Measurements from ENCODE around the gene LCN6. TPM values are rescaled to one million over a fixed set of nuclear protein-coding genes. Genes with fewer than 3 reads are reported as not detected.

Gene LCN6
- total and polyA plus RNA-seq, 10 of the 15 experiments (the other 5 are each of a cell fraction or from before 2014, with no cell fraction given): not detected

DNA sequence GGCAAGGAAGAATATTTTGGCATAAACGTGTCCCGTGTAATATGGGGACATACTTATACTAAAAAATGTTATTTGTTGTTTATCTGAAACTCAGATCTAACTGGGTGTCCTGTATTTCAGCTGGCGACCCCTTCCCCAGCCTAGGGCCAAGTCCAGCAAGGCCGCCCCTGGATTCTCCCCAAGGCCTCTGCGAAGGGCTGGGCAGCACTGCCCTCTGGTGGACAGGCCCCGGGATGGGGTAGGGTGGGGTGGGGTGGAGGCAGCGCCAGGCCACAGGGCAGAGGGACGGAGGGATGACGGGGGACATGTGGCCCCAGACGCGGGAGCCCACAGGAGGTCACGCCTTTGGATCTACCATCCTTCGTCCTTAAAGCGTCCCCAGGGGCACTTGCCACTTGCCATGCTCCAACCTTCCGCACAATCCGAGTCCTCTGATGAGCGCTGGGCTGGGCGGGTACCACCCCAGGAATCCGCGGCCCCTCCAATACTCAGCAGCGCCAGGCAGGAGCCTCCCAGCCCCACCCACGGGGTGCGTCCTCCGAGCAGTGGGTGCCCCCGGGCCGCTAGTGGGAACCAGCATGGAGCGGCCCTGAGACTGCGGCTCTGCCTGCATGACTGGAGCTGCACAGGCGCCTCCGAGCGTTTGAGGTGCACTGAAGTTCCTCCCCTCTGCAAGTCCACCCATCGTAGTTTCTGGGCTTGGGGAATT lies 54.0 kb downstream of the LCN6 start (continued):
- TF ChIP-seq, protein P1, sequence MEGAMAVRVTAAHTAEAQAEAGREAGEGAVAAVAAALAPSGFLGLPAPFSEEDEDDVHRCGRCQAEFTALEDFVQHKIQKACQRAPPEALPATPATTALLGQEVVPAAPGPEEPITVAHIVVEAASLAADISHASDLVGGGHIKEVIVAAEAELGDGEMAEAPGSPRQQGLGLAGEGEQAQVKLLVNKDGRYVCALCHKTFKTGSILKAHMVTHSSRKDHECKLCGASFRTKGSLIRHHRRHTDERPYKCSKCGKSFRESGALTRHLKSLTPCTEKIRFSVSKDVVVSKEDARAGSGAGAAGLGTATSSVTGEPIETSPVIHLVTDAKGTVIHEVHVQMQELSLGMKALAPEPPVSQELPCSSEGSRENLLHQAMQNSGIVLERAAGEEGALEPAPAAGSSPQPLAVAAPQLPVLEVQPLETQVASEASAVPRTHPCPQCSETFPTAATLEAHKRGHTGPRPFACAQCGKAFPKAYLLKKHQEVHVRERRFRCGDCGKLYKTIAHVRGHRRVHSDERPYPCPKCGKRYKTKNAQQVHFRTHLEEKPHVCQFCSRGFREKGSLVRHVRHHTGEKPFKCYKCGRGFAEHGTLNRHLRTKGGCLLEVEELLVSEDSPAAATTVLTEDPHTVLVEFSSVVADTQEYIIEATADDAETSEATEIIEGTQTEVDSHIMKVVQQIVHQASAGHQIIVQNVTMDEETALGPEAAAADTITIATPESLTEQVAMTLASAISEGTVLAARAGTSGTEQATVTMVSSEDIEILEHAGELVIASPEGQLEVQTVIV (IDR thresholded peaks at IDR 0.05; ENCODE audit: borderline replicate concordance, partially characterized antibody): no peak
- TF ChIP-seq IRF4 (IDR thresholded peaks at IDR 0.05; ENCODE audit: low read depth, low read length): no peak

Small RNA genes lying within 50 kb of the gene (microRNA-seq; reads per million reads assigned to microRNA genes)
- not detected for gene MIR6722

Small RNA genes lying within 50 kb of the gene (small RNA-seq; reads per million reads assigned to genes)
- not detected for gene ATP6V1G1P3
- gene MIR6722: not detected

Other genes starting within 250 kb of the LCN6 start
Only the 7 nearest of the 22 such genes appear.
- 0.11 and 0.28 TPM in 2 replicates for gene DIPK1B, start 36.0 kb downstream of the LCN6 start, total RNA-seq (2014; rRNA removed)
- gene DIPK1B, start 36.0 kb downstream of the LCN6 start, total RNA-seq (2014; rRNA removed; fragmentation: Illumina TruSeq; extraction: Trizol): 0.09 TPM in 2 replicates
- 0.21 and 0.32 TPM in 2 replicates for gene DIPK1B, start 36.0 kb downstream of the LCN6 start, total RNA-seq (2021)
- 0.06 and 0.12 TPM in 2 replicates for gene DIPK1B, start 36.0 kb downstream of the LCN6 start, polyA plus RNA-seq (2011; rRNA removed)
- gene DIPK1B, start 36.0 kb downstream of the LCN6 start, polyA plus RNA-seq (2014; fragmentation: Illumina TruSeq; extraction: Trizol): not detected in 2 replicates
- gene DIPK1B, start 36.0 kb downstream of the LCN6 start, polyA plus RNA-seq (2014; fragmentation: Nextera tagmentation; extraction: Ambion mirVana): not detected
- gene DIPK1B, start 36.0 kb downstream of the LCN6 start, polyA plus RNA-seq (2014; rRNA removed): 0.16 and 0.20 TPM in 2 replicates
- under 1 TPM; 0.08 to 0.13 TPM for gene DIPK1B, start 36.0 kb downstream of the LCN6 start, polyA plus RNA-seq (2016; fragmentation: Nextera tagmentation; extraction: Ambion mirVana)
- 0.06 TPM in 1 of 2 replicates, not detected in the other for gene LCN10, start 5.6 kb downstream of the LCN6 start, total RNA-seq (2014; rRNA removed)
- gene LCN10, start 5.6 kb downstream of the LCN6 start, total RNA-seq (2014; rRNA removed; fragmentation: Illumina TruSeq; extraction: Trizol): 0.18 and 0.28 TPM in 2 replicates
- 0.21 and 0.51 TPM in 2 replicates for gene LCN10, start 5.6 kb downstream of the LCN6 start, total RNA-seq (2021)
- gene LCN10, start 5.6 kb downstream of the LCN6 start, polyA plus RNA-seq (2011; rRNA removed): 1.3 TPM in 2 replicates
- gene LCN10, start 5.6 kb downstream of the LCN6 start, polyA plus RNA-seq (2014; fragmentation: Illumina TruSeq; extraction: Trizol): 0.16 TPM in 1 of 2 replicates, not detected in the other
- under 1 TPM in 1 of 2 experiments, not detected in 1; 0.11 TPM for gene LCN10, start 5.6 kb downstream of the LCN6 start, polyA plus RNA-seq (2014; fragmentation: Nextera tagmentation; extraction: Ambion mirVana)
- gene LCN10, start 5.6 kb downstream of the LCN6 start, polyA plus RNA-seq (2014; rRNA removed): 0.06 and 0.35 TPM in 2 replicates
- gene LCN10, start 5.6 kb downstream of the LCN6 start, polyA plus RNA-seq (2016; fragmentation: Nextera tagmentation; extraction: Ambion mirVana): 1 to 10 TPM in 1 of 2 experiments, under 1 TPM in 1; 0.39 to 1.1 TPM
- gene LCN8, start 9.7 kb upstream of the LCN6 start, total RNA-seq (2014; rRNA removed): not detected in 2 replicates
- not detected in 2 replicates for gene LCN8, start 9.7 kb upstream of the LCN6 start, total RNA-seq (2014; rRNA removed; fragmentation: Illumina TruSeq; extraction: Trizol)
- gene LCN8, start 9.7 kb upstream of the LCN6 start, total RNA-seq (2021): not detected in 2 replicates
- gene LCN8, start 9.7 kb upstream of the LCN6 start, polyA plus RNA-seq (2011; rRNA removed): not detected in 2 replicates
- not detected in 2 replicates for gene LCN8, start 9.7 kb upstream of the LCN6 start, polyA plus RNA-seq (2014; fragmentation: Illumina TruSeq; extraction: Trizol)
- not detected for gene LCN8, start 9.7 kb upstream of the LCN6 start, polyA plus RNA-seq (2014; fragmentation: Nextera tagmentation; extraction: Ambion mirVana)
- gene LCN8, start 9.7 kb upstream of the LCN6 start, polyA plus RNA-seq (2014; rRNA removed): not detected in 2 replicates
- not detected for gene LCN8, start 9.7 kb upstream of the LCN6 start, polyA plus RNA-seq (2016; fragmentation: Nextera tagmentation; extraction: Ambion mirVana)
- gene LCN15, start 16.0 kb upstream of the LCN6 start, total RNA-seq (2014; rRNA removed): 0.22 TPM in 1 of 2 replicates, not detected in the other
- not detected in 2 replicates for gene LCN15, start 16.0 kb upstream of the LCN6 start, total RNA-seq (2014; rRNA removed; fragmentation: Illumina TruSeq; extraction: Trizol)
- not detected in 2 replicates for gene LCN15, start 16.0 kb upstream of the LCN6 start, total RNA-seq (2021)
- gene LCN15, start 16.0 kb upstream of the LCN6 start, polyA plus RNA-seq (2011; rRNA removed): not detected in 2 replicates
- not detected in 2 replicates for gene LCN15, start 16.0 kb upstream of the LCN6 start, polyA plus RNA-seq (2014; fragmentation: Illumina TruSeq; extraction: Trizol)
- not detected for gene LCN15, start 16.0 kb upstream of the LCN6 start, polyA plus RNA-seq (2014; fragmentation: Nextera tagmentation; extraction: Ambion mirVana)
- gene LCN15, start 16.0 kb upstream of the LCN6 start, polyA plus RNA-seq (2014; rRNA removed): 0.11 TPM in 1 of 2 replicates, not detected in the other
- under 1 TPM; 0.37 to 0.50 TPM for gene LCN15, start 16.0 kb upstream of the LCN6 start, polyA plus RNA-seq (2016; fragmentation: Nextera tagmentation; extraction: Ambion mirVana)
- 42.5 and 43.1 TPM in 2 replicates for gene TMEM141, start 42.8 kb upstream of the LCN6 start, total RNA-seq (2014; rRNA removed)
- 27.4 and 29.2 TPM in 2 replicates for gene TMEM141, start 42.8 kb upstream of the LCN6 start, total RNA-seq (2014; rRNA removed; fragmentation: Illumina TruSeq; extraction: Trizol)
- gene TMEM141, start 42.8 kb upstream of the LCN6 start, total RNA-seq (2021): 31.1 and 36.1 TPM in 2 replicates
- 11.0 and 20.2 TPM in 2 replicates for gene TMEM141, start 42.8 kb upstream of the LCN6 start, polyA plus RNA-seq (2011; rRNA removed)
- gene TMEM141, start 42.8 kb upstream of the LCN6 start, polyA plus RNA-seq (2014; fragmentation: Illumina TruSeq; extraction: Trizol): 15.2 and 38.1 TPM in 2 replicates
- gene TMEM141, start 42.8 kb upstream of the LCN6 start, polyA plus RNA-seq (2014; fragmentation: Nextera tagmentation; extraction: Ambion mirVana): 10 to 100 TPM in 1 of 2 experiments, 1 to 10 TPM in 1; 7.8 to 13.3 TPM
- 37.7 and 43.5 TPM in 2 replicates for gene TMEM141, start 42.8 kb upstream of the LCN6 start, polyA plus RNA-seq (2014; rRNA removed)
- 10 to 100 TPM; 46.7 to 48.6 TPM for gene TMEM141, start 42.8 kb upstream of the LCN6 start, polyA plus RNA-seq (2016; fragmentation: Nextera tagmentation; extraction: Ambion mirVana)
- gene CCDC183, start 47.8 kb upstream of the LCN6 start, total RNA-seq (2014; rRNA removed): not detected in 2 replicates
- gene CCDC183, start 47.8 kb upstream of the LCN6 start, total RNA-seq (2014; rRNA removed; fragmentation: Illumina TruSeq; extraction: Trizol): not detected in 2 replicates
- gene CCDC183, start 47.8 kb upstream of the LCN6 start, total RNA-seq (2021): 0.27 TPM in 1 of 2 replicates, not detected in the other
- gene CCDC183, start 47.8 kb upstream of the LCN6 start, polyA plus RNA-seq (2011; rRNA removed): 0.26 and 0.43 TPM in 2 replicates
- gene CCDC183, start 47.8 kb upstream of the LCN6 start, polyA plus RNA-seq (2014; fragmentation: Illumina TruSeq; extraction: Trizol): 0.04 TPM in 1 of 2 replicates, not detected in the other
- not detected for gene CCDC183, start 47.8 kb upstream of the LCN6 start, polyA plus RNA-seq (2014; fragmentation: Nextera tagmentation; extraction: Ambion mirVana)
- gene CCDC183, start 47.8 kb upstream of the LCN6 start, polyA plus RNA-seq (2014; rRNA removed): 0.25 and 0.60 TPM in 2 replicates
- 1 to 10 TPM in 1 of 2 experiments, under 1 TPM in 1; 0.55 to 1.2 TPM for gene CCDC183, start 47.8 kb upstream of the LCN6 start, polyA plus RNA-seq (2016; fragmentation: Nextera tagmentation; extraction: Ambion mirVana)
- gene RABL6, start 59.4 kb upstream of the LCN6 start, total RNA-seq (2014; rRNA removed): 75.9 and 88.4 TPM in 2 replicates
- 38.7 and 44.4 TPM in 2 replicates for gene RABL6, start 59.4 kb upstream of the LCN6 start, total RNA-seq (2014; rRNA removed; fragmentation: Illumina TruSeq; extraction: Trizol)
- 125 and 134 TPM in 2 replicates for gene RABL6, start 59.4 kb upstream of the LCN6 start, total RNA-seq (2021)
- gene RABL6, start 59.4 kb upstream of the LCN6 start, polyA plus RNA-seq (2011; rRNA removed): 25.5 and 45.8 TPM in 2 replicates
- 21.6 and 38.4 TPM in 2 replicates for gene RABL6, start 59.4 kb upstream of the LCN6 start, polyA plus RNA-seq (2014; fragmentation: Illumina TruSeq; extraction: Trizol)
- gene RABL6, start 59.4 kb upstream of the LCN6 start, polyA plus RNA-seq (2014; fragmentation: Nextera tagmentation; extraction: Ambion mirVana): 1 to 10 TPM; 1.4 to 5.4 TPM
- 84.7 and 92.1 TPM in 2 replicates for gene RABL6, start 59.4 kb upstream of the LCN6 start, polyA plus RNA-seq (2014; rRNA removed)
- 10 to 100 TPM; 16.4 to 41.0 TPM for gene RABL6, start 59.4 kb upstream of the LCN6 start, polyA plus RNA-seq (2016; fragmentation: Nextera tagmentation; extraction: Ambion mirVana)